ENCODE measurements around the gene IVNS1ABP.
"Not testable (repeated sequence)": the region's sequence is repeated elsewhere in the genome, so short reads cannot be mapped to it uniquely, and the experiment has no call there.

Gene IVNS1ABP

DNA sequence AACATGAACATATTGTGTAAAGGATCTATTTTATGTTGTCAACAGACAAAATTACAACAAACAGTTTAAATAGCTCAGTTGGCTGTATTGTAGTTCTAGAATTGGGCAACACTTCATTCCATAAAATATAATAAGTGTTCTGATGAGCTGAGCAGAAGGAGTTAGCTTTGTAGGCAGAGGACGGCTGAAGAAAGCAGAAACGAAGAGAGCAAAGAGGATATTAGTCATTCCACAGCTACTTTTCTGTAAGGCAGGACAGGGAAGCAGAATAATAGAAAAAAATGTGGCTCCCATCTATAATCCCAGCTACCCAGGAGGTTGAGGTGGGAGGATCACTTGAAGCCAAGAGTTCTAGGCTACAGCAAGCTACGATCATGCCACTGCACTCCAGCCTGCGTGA, 20.2 kb upstream of the IVNS1ABP start:
- intact Hi-C loops (cut with DNase I), result no loop called here

DNA sequence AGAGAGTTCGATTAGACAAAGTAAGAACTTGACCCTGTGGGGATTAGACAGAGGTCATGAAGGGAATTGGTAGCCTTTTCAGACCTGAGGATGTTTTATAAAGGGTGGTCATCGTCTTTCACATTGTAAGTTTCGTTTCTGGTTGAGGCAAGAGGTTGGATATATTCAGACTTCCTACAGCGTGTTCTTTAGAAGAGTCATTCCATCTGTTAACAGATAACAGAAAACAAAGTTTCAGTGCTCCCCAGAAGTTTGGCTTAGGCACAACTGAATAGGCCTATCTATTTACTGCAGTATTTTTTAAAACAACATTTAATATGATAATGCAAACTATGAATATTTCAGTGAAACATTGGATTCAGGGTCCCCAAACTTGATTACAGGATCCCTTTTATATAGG, 17.1 kb upstream of the IVNS1ABP start:
- DNase-seq, result no peak
- intact Hi-C loops (cut with DNase I), result no loop called here

More for the DNA sequence above, 20.2 kb upstream of the IVNS1ABP start:
- no peak for DNase-seq

DNA sequence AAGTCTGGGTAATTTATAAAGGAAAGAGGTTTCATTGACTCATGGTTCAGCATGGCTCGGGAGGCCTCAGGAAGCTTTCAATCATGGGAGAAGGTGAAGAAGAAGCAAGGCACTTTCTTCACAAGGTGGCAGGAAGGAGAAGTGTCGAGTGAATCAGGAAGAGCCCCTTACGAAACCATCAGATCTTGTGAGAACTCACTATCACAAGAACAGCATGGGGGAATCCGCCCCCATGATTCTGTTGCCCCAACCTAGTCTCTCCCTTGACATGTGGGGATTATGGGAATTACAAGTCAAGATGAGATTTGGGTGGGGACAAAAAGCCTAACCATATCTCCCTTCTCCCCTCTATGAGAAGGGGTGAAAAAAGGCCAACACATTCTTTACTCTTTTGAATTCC, 11.2 kb upstream of the IVNS1ABP start:
- no peak for DNase-seq
- intact Hi-C loops (cut with DNase I), result no loop called here

GRCh38 chr1:185325413-185325812, 8.4 kb upstream of the IVNS1ABP start:
- intact Hi-C loops (cut with DNase I), result no loop called here
- no peak for DNase-seq

DNA sequence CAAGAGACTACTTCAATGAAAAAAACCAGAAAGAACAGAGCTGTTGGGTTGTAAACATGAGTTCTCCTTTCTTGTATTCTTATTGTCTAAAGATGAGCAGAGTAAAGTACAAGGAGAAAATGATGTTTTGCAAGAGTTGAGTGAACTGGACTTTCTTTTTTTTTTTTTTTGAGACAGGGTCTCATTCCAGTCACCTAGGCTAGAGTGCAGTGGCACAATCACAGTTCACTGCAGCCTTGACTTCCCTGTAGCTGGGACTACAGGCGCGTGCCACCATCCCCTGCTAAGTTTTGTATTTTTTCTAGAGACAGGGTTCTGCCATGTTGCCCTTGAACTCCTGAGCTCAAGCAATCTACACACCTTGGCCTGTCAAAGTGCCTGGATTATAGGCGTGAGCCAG, 7.1 kb upstream of the IVNS1ABP start:
- intact Hi-C loops (cut with DNase I), result no loop called here
- DNase-seq, result no peak

- intact Hi-C loops (cut with DNase I), result no loop called here
- no peak for DNase-seq
Observed at GRCh38 chr1:185322636-185323035, 5.6 kb upstream of the IVNS1ABP start.

DNA sequence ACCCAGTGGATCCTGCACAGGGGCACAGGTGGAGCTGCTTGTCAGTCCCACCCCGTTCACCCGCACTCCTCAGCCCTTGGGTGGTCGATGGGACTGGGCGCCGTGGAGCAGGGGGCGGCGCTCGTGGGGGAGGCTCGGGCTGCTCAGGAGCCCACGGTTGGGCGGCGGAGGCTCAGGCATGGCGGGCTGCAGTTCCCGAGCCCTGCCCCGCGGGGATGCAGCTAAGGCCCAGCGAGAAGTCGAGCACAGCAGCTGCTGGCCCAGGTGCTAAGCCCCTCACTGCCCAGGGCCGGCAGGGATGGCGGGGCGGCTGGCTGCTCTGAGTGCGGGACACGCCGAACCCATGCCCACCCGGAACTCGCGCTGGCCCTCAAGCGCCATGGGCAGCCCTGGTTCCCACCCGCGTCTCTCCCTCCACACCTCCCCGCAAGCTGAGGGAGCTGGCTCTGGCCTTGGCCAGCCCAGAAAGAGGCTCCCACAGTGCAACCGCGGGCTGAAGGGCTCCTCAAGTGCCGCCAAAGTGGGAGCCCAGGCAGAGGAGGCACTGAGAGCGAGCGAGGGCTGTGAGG, 4.7 kb upstream of the IVNS1ABP start:
- peak in 1 of 10 donors; percentile 66 for DNase-seq

GRCh38 chr1:185321104-185321503, 4.1 kb upstream of the IVNS1ABP start:
- DNase-seq; intact Hi-C loops (cut with DNase I): not testable (repeated sequence)

More for the DNA sequence above, 4.7 kb upstream of the IVNS1ABP start:
- intact Hi-C loops (cut with DNase I), result not testable (repeated sequence)

DNA sequence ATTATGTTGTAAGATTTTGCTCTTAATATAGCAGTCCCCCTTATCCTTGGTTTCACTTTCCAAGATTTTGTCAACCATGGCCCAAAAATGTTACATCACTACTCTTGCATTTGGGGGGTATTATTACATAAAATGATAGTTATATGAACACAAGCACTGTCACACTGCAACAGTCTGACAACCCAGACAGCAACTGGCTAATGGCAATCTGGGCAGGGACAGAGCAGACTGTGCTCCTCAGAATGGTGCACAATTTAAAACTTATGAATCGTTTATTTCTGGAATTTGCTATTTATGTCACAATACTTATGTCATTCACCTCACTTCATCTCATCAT, 2.1 kb upstream of the IVNS1ABP start:
- intact Hi-C loops (cut with DNase I), result loop anchor here (5.0 to 10.0 kb wide), 4 partner anchors 238 to 1058 kb away; partner anchors contain the start of genes EDEM3, ODR4 and TPR
- DNase-seq, result no peak

DNA sequence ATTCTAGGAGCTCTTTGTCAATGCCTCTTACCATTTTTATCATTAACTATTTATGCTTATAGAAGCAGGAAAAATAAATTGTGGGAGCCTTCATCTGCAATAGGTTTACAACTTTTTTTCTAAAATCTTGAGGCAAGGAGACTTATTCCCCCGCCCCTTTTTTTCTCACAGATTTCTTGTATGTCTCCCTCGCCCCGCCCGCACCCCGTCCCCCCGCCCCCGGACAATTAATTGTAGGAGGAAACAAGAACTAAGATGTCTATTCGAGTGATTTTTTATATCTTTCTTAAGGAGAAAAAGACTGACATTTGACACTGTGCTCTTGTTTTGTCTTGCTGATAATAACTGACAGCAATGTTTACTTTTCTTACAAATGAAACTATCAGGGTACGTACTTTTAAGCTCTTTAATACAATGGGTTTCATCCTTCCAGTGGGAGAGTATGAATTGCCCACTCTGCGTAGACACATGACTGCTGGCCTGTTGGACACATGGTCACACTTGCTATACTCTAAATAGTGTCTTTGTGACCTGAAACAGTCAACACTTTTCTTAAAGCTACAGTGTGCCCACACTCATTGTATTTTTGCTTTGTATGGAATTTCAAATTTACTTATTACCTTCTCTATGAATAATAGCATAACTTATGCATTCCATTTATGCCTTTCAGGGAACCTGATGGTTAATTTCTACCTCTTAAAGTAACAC, 1.5 kb upstream of the IVNS1ABP start:
- DNase-seq, result no peak

GRCh38 chr1:185317886-185318310, 855 bp upstream of the IVNS1ABP start:
- peak in 4 of 10 donors; percentile 5 to 79 (median 22) for DNase-seq
- intact Hi-C loops (cut with DNase I), result loop anchor here (2.0 to 10.0 kb wide), 5 partner anchors 161 to 1059 kb away; partner anchors contain the start of genes EDEM3, ODR4, SWT1 and TPR

More for the DNA sequence above, 1.5 kb upstream of the IVNS1ABP start:
- intact Hi-C loops (cut with DNase I), result loop anchor here (5.0 to 10.0 kb wide), 4 partner anchors 239 to 1059 kb away; partner anchors contain the start of genes EDEM3, ODR4 and TPR

GRCh38 chr1:185316163-185317033, 645 bp downstream of the IVNS1ABP start:
- DNase-seq, result peak; percentile 94 to 99 (median 97)
- intact Hi-C loops (cut with DNase I), result loop anchor here (2.0 to 10.0 kb wide), 5 partner anchors 160 to 1061 kb away; partner anchors contain the start of genes EDEM3, ODR4, SWT1 and TPR

- DNase-seq, result no peak
- intact Hi-C loops (cut with DNase I), result loop anchor here (2.0 to 10.0 kb wide), 5 partner anchors 159 to 1062 kb away; partner anchors contain the start of genes EDEM3, ODR4, SWT1 and TPR
Observed at GRCh38 chr1:185315445-185316071, 1.5 kb downstream of the IVNS1ABP start.

DNA sequence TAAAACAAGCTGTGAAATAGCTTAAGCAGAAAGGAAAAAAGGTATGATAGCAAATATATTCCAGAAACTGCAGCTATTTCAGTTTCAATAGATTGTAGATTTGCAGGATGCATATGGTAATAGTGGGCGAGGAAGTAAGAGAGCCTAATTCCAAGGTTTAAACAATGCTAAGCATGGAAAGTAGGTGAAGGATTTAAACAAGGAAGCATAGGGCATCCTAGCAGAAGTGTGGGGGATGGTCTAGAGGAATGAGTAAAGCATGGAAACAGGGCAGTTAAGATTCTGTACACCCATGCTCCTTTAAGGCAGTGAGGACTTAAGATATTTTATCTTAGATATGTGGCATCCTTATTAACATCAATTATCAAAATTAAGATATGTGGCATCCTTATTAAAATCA, 2.6 kb downstream of the IVNS1ABP start:
- intact Hi-C loops (cut with DNase I), result loop anchor here (10.0 kb wide), 2 partner anchors 360 to 560 kb away; partner anchors contain the start of gene EDEM3

DNA sequence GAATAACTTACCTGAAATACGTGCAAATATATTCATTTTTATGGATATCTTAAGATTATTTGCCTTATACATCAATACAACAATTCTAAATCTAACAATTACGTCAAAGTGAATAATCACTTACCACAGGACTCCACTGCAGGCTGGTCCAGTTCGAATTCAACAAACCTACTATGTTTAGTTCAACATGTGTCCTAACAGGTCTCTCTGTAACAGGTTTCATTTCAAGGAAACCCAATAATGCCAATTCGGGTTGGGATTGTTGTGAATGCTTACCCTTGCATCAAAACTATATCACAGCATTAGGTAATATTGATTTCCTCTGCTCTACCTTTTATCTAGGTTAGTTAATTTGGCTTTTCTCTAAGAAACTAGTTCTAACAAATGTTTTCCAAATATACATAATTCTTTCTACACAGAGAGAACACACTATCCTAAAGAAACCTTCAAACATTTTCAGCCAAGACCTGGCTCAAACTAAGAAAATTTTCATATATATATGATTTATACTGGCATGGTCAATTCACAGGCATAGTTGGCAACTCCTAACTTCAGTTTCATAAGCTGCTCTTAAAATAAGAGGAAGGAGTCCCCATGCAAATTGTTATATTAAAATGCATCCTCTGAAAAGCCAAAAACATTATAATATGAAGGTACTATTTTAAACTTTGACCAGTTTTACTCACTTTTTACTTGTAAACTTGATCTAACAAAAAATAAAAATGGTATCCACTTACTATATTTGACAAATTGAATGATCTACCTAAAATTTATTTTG, 4.5 kb downstream of the IVNS1ABP start:
- no peak for DNase-seq
- intact Hi-C loops (cut with DNase I), result loop anchor here (10.0 kb wide), 2 partner anchors 362 to 558 kb away; partner anchors contain the start of gene EDEM3

More for the DNA sequence above, 2.6 kb downstream of the IVNS1ABP start:
- no peak for DNase-seq

DNA sequence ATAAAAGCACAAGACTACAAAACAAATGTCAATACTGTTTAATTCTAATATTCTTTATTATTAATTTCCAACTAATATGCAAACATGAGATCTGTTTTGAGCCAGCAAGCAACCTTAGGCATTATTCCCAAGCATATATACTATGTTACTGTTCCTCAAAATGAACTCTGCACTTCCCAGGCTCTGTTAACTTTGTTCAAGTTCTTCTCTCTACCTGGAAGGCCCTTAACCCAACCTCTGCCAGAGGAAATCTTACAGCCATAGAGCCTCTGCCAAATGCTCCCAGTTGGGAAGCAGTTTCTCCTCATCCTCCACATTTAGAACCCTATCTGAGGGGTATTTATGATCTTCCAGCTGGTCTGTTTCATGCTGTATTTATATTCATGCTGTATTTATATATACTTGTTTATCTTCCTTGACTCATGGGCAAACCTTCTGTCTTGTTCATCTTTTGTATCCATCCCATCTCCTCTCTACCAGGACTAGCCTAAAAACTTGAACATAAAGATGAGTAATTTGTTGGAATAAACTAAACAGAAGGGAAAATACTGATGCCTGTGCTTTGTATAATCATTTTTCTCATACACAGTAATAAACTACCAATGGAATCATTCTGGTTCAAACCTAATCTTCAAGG, 5.3 kb downstream of the IVNS1ABP start:
- no peak for DNase-seq
- intact Hi-C loops (cut with DNase I), result loop anchor here (10.0 kb wide), 2 partner anchors 363 to 557 kb away; partner anchors contain the start of gene EDEM3

GRCh38 chr1:185309566-185309965, 7.5 kb downstream of the IVNS1ABP start:
- intact Hi-C loops (cut with DNase I), result no loop called here
- DNase-seq, result no peak

DNA sequence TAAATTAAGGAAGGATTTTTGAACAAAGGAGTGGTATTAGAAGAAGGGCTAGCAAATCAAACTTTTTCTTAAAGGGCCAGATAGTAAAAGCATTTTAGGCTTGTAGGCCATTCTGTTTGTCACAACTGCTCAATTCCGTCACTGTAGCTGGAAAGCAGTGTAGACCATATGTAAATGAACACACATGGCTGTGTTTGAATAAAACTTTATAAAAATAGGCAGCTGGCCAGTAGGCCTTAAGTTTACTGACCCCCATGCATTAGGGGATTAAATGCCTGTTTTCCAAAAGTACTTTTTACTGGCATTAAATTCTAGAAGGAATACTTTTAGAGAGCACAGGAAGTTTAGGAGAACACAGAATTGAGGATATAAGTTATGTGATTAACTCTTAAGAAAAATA, 8.9 kb downstream of the IVNS1ABP start:
- DNase-seq, result no peak
- intact Hi-C loops (cut with DNase I), result no loop called here

DNA sequence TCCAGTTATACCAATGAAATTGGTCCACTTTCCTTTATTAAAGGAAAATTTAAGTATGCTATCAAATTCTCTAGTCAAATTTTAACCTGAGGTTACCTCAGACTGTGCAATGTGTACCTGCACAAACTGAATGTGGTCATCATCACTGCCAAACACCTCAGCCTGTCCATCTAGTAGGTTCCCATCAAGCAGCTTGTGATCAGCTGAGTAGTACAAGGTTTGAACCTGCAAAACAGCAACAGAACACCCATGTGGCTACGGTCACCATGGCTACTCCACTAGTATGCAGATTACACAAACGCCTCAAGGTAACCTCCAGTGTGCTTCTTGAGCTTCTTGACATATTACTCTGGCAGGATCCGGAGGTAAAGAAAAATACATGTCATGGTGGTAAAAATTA, 11.6 kb downstream of the IVNS1ABP start:
- intact Hi-C loops (cut with DNase I), result no loop called here
- DNase-seq, result no peak
